Nephron (organoid): ENCODE data around the gene PGAP6.

Experiments
- H3K27ac Mint-ChIP-seq, 3 experiments: 2 replicates each; pipeline ENCODE4 v1.8.0; 2020; ENCODE audit warnings: mixed read lengths in 3 of 3, mild to moderate bottlenecking in 2 of 3, moderate library complexity in 1 of 3
- H3K27me3 Mint-ChIP-seq: 2 replicates; pipeline ENCODE4 v1.8.0; 2021; ENCODE audit warnings: low read depth, mild to moderate bottlenecking, moderate library complexity, mixed read lengths
- H3K36me3 Mint-ChIP-seq: 2 replicates; pipeline ENCODE4 v1.8.0; 2020; ENCODE audit warnings: low read depth, mixed read lengths
- H3K4me1 Mint-ChIP-seq: 2 replicates; pipeline ENCODE4 v1.8.0; 2020; ENCODE audit warnings: mixed read lengths
- H3K4me3 Mint-ChIP-seq, 3 experiments: 2 replicates each; pipeline ENCODE4 v1.8.0; 2020; ENCODE audit warnings: mild to moderate bottlenecking in 3 of 3, mixed read lengths in 3 of 3, moderate library complexity in 2 of 3
- H3K9me3 Mint-ChIP-seq: 2 replicates; pipeline ENCODE4 v1.8.0; 2020; ENCODE audit warnings: mixed read lengths
- CTCF ChIP-seq, 3 experiments: fragments of 200-600 bp; sonication (generic); IDR thresholded peaks; one replicate each; pipeline ENCODE4 v1.5.0; 2021; ENCODE audit warnings: antibody characterized with exemption in 3 of 3; ENCODE audit not compliant: unreplicated experiment in 3 of 3

PGAP6 gene

GRCh38 chr16:381789-382717, at the start of gene PGAP6:
Gene PGAP6, minus strand, starts transcription at chr16:381978. Its CDS starts 157 bp downstream, at chr16:381821.
- Mint-ChIP-seq H3K4me3 (peak within 1 kb of the TSS; percentile 77 to 93 (median 92)), H3K4me1 (peaks cover 17% of the 10 kb centered on the region)

GRCh38 chr16:430904-431303, 49.1 kb upstream of the PGAP6 start:
- no peak overlapping the region for H3K4me3 Mint-ChIP-seq
- H3K27me3 Mint-ChIP-seq, result no peaks in the 10 kb centered on the region
- no peak overlapping the region for H3K27ac Mint-ChIP-seq
- H3K36me3 Mint-ChIP-seq, result peaks cover 37% of the 10 kb centered on the region
- no peaks in the 10 kb centered on the region for H3K9me3 Mint-ChIP-seq
- peaks cover 25% of the 10 kb centered on the region for H3K4me1 Mint-ChIP-seq
- TF ChIP-seq CTCF (IDR thresholded peaks at IDR 0.05; ENCODE audit: unreplicated experiment in 3 of 3), result no peak

More at GRCh38 chr16:381789-382717, at the start of gene PGAP6:
- Mint-ChIP-seq H3K36me3 (no peaks in the 10 kb centered on the region), H3K9me3 (no peaks in the 10 kb centered on the region), H3K27me3 (peaks cover 11% of the 10 kb centered on the region), H3K27ac (peak within 1 kb of the TSS; percentile 47 to 90 (median 87))
- TF ChIP-seq CTCF (IDR thresholded peaks at IDR 0.05; ENCODE audit: unreplicated experiment in 3 of 3), result no peak

- peaks cover 25% of the 10 kb centered on the region for H3K36me3 Mint-ChIP-seq
- TF ChIP-seq CTCF (IDR thresholded peaks at IDR 0.05; ENCODE audit: unreplicated experiment in 3 of 3), result no peak
- H3K4me1 Mint-ChIP-seq, result peaks cover 37% of the 10 kb centered on the region
- peak overlapping the region; percentile 52 to 78 (median 61) for H3K27ac Mint-ChIP-seq
- no peaks in the 10 kb centered on the region for H3K9me3 Mint-ChIP-seq
- H3K27me3 Mint-ChIP-seq, result peaks cover 15% of the 10 kb centered on the region
- peak overlapping the region; percentile 90 to 94 (median 93) for H3K4me3 Mint-ChIP-seq
Measured at GRCh38 chr16:427250-427649, 45.5 kb upstream of the PGAP6 start.

- Mint-ChIP-seq H3K27ac (peak overlapping the region; percentile 52 to 78 (median 61)), H3K4me1 (peaks cover 37% of the 10 kb centered on the region), H3K36me3 (peaks cover 25% of the 10 kb centered on the region), H3K27me3 (peaks cover 15% of the 10 kb centered on the region), H3K9me3 (no peaks in the 10 kb centered on the region), H3K4me3 (peak overlapping the region; percentile 90 to 94 (median 93))
- TF ChIP-seq CTCF (IDR thresholded peaks at IDR 0.05; ENCODE audit: unreplicated experiment in 3 of 3), result no peak
Measured at GRCh38 chr16:426906-427249, 45.1 kb upstream of the PGAP6 start.

GRCh38 chr16:426115-426905, 44.5 kb upstream of the PGAP6 start:
- H3K4me3 Mint-ChIP-seq, result peak overlapping the region; percentile 90 to 94 (median 93)
- peaks cover 37% of the 10 kb centered on the region for H3K4me1 Mint-ChIP-seq
- TF ChIP-seq CTCF (IDR thresholded peaks at IDR 0.05; ENCODE audit: unreplicated experiment in 3 of 3), result no peak
- no peaks in the 10 kb centered on the region for H3K9me3 Mint-ChIP-seq
- H3K36me3 Mint-ChIP-seq, result peaks cover 25% of the 10 kb centered on the region
- peaks cover 15% of the 10 kb centered on the region for H3K27me3 Mint-ChIP-seq
- peak overlapping the region; percentile 52 to 78 (median 61) for H3K27ac Mint-ChIP-seq
